Measurements from ENCODE around the gene HAT1.

GRCh38 chr2:171922230-171923022 lies at the start of gene HAT1:
- TF ChIP-seq REST (IDR thresholded peaks at IDR 0.05) (no peak), EP300 (IDR thresholded peaks at IDR 0.05) (no peak), CTCF (IDR thresholded peaks at IDR 0.05) (no peak), HMGXB4 (CRISPR knock-in tag; IDR thresholded peaks at IDR 0.05; ENCODE audit: borderline replicate concordance) (no peak), MAX (IDR thresholded peaks at IDR 0.05) (peak; percentile 75; the same call in 1 of the 2 replicates), RCOR1 (IDR thresholded peaks at IDR 0.05; ENCODE audit: low read depth, low read length) (no peak), POLR2A (IDR thresholded peaks at IDR 0.05; ENCODE audit: low read length) (peak; percentile 70), ESRRA (IDR thresholded peaks at IDR 0.05; ENCODE audit: borderline replicate concordance, low read length) (no peak)

Data from A549 (cell line).